ENCODE measurements around the gene TRAK2. TPM values are rescaled to one million over a fixed set of nuclear protein-coding genes. Genes with fewer than 3 reads are reported as not detected.

The TRAK2 gene
- total RNA-seq, 1 experiment from 2014 or later, result 15.2 TPM

- TF ChIP-seq RAD21 (IDR thresholded peaks at IDR 0.05; ENCODE audit: low read depth) (no peak), SP1 (IDR thresholded peaks at IDR 0.05; ENCODE audit: low read depth) (peak; percentile 59)
These were observed 45.1 kb downstream of the TRAK2 start (continued) for GRCh38 chr2:201406077-201406662.

GRCh38 chr2:201404699-201405280 lies 46.5 kb downstream of the TRAK2 start:
- TF ChIP-seq RAD21 (IDR thresholded peaks at IDR 0.05; ENCODE audit: low read depth), result peak; percentile 14; the same call in 1 of the 2 replicates
- no peak for TF ChIP-seq SRF (IDR thresholded peaks at IDR 0.05; ENCODE audit: low read depth)
- Histone ChIP-seq H3K27me3 (ENCODE audit: insufficient read depth, low read length) (no peaks in the 10 kb centered on the region), H3K9ac (ENCODE audit: low read length) (no peak overlapping the region), H2AFZ (ENCODE audit: low read depth, low read length, poor library complexity, severe bottlenecking) (no peak overlapping the region), H3K4me2 (ENCODE audit: low read length) (no peak overlapping the region), H4K20me1 (ENCODE audit: insufficient read depth) (no peaks in the 10 kb centered on the region), H3K27ac (ENCODE audit: low read depth, low read length) (no peak overlapping the region), H3K4me3 (replicated peaks in 1 of 2; ENCODE audit: low read depth in 1 of 2, low read length in 2 of 2) (no peak overlapping the region), H3K36me3 (ENCODE audit: control insufficient read depth in 1 of 2, insufficient read depth in 2 of 2, low read length in 2 of 2) (no peaks in the 10 kb centered on the region), H3K9me2 (ENCODE audit: insufficient read depth) (no peaks in the 10 kb centered on the region), H3K4me1 (ENCODE audit: control insufficient read depth in 1 of 2, insufficient read depth in 2 of 2, low read length in 2 of 2) (peaks cover 8 to 24% of the 10 kb centered on the region in 2 experiments), H3K9me3 (ENCODE audit: control insufficient read depth in 1 of 2, insufficient read depth in 1 of 2, low read depth in 1 of 2, low read length in 2 of 2) (no peaks in the 10 kb centered on the region), H3K79me2 (ENCODE audit: insufficient read depth, low read length) (no peaks in the 10 kb centered on the region)
- DNase-seq (ENCODE audit: low read depth, low spot score) (no peak), ATAC-seq (no peak)
- intact Hi-C loops (cut with micrococcal nuclease), result no loop called here
- ChIA-PET RAD21 (ENCODE audit: low non-redundant PET in 1 of 2, low total read pairs in 2 of 2, uncharacterized antibody in 2 of 2, unreplicated experiment in 2 of 2) (no interaction called here), CTCF (no interaction called here), POLR2A (no interaction called here)
- BruUV-seq (replicated peaks), result no TSS peak

GRCh38 chr2:201403880-201404279 lies 47.4 kb downstream of the TRAK2 start:
- Histone ChIP-seq H3K79me2 (ENCODE audit: insufficient read depth, low read length) (no peaks in the 10 kb centered on the region), H3K36me3 (ENCODE audit: control insufficient read depth in 1 of 2, insufficient read depth in 2 of 2, low read length in 2 of 2) (no peaks in the 10 kb centered on the region), H3K9ac (ENCODE audit: low read length) (no peak overlapping the region), H3K9me3 (ENCODE audit: control insufficient read depth in 1 of 2, insufficient read depth in 1 of 2, low read depth in 1 of 2, low read length in 2 of 2) (no peaks in the 10 kb centered on the region), H3K9me2 (ENCODE audit: insufficient read depth) (no peaks in the 10 kb centered on the region), H3K4me2 (ENCODE audit: low read length) (no peak overlapping the region), H4K20me1 (ENCODE audit: insufficient read depth) (no peaks in the 10 kb centered on the region), H3K27me3 (ENCODE audit: insufficient read depth, low read length) (no peaks in the 10 kb centered on the region), H3K4me1 (ENCODE audit: control insufficient read depth in 1 of 2, insufficient read depth in 2 of 2, low read length in 2 of 2) (peaks cover 8 to 24% of the 10 kb centered on the region in 2 experiments), H3K27ac (ENCODE audit: low read depth, low read length) (no peak overlapping the region), H3K4me3 (replicated peaks in 1 of 2; ENCODE audit: low read depth in 1 of 2, low read length in 2 of 2) (no peak overlapping the region), H2AFZ (ENCODE audit: low read depth, low read length, poor library complexity, severe bottlenecking) (no peak overlapping the region)
- RAD21 ChIA-PET (ENCODE audit: low non-redundant PET in 1 of 2, low total read pairs in 2 of 2, uncharacterized antibody in 2 of 2, unreplicated experiment in 2 of 2), result no interaction called here
- intact Hi-C loops (cut with micrococcal nuclease), result no loop called here
- ATAC-seq (no peak), DNase-seq (ENCODE audit: low read depth, low spot score) (no peak)
- CTCF ChIA-PET, result no interaction called here
- POLR2A ChIA-PET, result no interaction called here
- no TSS peak for BruUV-seq (replicated peaks)
- TF ChIP-seq RAD21 (IDR thresholded peaks at IDR 0.05; ENCODE audit: low read depth), result no peak
- TF ChIP-seq TCF7L2 (IDR thresholded peaks at IDR 0.05; ENCODE audit: borderline replicate concordance, extremely low read depth, insufficient read depth, insufficient read length), result no peak
- no peak for TF ChIP-seq ZNF274 (IDR thresholded peaks at IDR 0.05; ENCODE audit: low read depth, low read length)
- TF ChIP-seq MAX (IDR thresholded peaks at IDR 0.05), result no peak
- no peak for TF ChIP-seq FOSL1 (IDR thresholded peaks at IDR 0.05; ENCODE audit: low read depth)
- TF ChIP-seq EGR1 (IDR thresholded peaks at IDR 0.05; ENCODE audit: low read depth), result no peak
